D721Med (cell line): ENCODE data around the gene IL24.

ENCODE experiments used
- DNase-seq: peaks from one replicate; pipeline ENCODE4 v3.0.0; 2011; ENCODE audit warnings: low spot score; ENCODE audit not compliant: insufficient read length
- FAIRE-seq: peaks from 2 replicates; lab custom pipeline; 2011; peaks lifted over from hg19 to GRCh38; lab: Jason Lieb, UNC
- TF ChIP-seq, protein P1 (sequence below): IDR thresholded peaks from 2 replicates; pipeline ENCODE4 v1.5.1; 2012; ENCODE audit warnings: mild to moderate bottlenecking, control low read depth; ENCODE audit not compliant: insufficient read depth; ENCODE audit errors: missing control alignments

IL24 gene

GRCh38 chr1:206890125-206891060 lies 6.8 kb upstream of the IL24 start:
- TF ChIP-seq, protein P1, sequence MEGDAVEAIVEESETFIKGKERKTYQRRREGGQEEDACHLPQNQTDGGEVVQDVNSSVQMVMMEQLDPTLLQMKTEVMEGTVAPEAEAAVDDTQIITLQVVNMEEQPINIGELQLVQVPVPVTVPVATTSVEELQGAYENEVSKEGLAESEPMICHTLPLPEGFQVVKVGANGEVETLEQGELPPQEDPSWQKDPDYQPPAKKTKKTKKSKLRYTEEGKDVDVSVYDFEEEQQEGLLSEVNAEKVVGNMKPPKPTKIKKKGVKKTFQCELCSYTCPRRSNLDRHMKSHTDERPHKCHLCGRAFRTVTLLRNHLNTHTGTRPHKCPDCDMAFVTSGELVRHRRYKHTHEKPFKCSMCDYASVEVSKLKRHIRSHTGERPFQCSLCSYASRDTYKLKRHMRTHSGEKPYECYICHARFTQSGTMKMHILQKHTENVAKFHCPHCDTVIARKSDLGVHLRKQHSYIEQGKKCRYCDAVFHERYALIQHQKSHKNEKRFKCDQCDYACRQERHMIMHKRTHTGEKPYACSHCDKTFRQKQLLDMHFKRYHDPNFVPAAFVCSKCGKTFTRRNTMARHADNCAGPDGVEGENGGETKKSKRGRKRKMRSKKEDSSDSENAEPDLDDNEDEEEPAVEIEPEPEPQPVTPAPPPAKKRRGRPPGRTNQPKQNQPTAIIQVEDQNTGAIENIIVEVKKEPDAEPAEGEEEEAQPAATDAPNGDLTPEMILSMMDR, result no peak
- no peak for FAIRE-seq
- no peak for DNase-seq

DNA sequence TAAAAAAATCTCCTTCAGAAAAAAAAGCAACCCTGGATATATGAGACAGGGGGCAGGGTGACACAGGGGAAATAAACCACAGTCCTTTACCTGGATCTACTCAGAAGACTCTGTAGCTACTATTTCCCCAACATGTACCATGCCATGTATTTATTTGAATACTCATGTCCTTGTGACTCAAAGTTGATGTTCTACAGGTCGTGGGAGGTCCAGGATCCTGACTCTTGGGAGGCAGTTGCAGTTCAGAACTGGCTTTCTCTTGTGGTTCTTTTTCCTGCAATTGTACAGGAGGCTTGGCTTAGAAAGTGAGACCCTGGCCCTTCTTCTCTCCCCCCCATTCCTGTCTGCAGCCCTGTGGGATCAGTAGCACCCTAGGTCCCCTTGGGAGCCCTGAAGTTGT lies 5.8 kb upstream of the IL24 start:
- FAIRE-seq (no peak), DNase-seq (no peak)
- TF ChIP-seq, protein P1, result no peak

DNA sequence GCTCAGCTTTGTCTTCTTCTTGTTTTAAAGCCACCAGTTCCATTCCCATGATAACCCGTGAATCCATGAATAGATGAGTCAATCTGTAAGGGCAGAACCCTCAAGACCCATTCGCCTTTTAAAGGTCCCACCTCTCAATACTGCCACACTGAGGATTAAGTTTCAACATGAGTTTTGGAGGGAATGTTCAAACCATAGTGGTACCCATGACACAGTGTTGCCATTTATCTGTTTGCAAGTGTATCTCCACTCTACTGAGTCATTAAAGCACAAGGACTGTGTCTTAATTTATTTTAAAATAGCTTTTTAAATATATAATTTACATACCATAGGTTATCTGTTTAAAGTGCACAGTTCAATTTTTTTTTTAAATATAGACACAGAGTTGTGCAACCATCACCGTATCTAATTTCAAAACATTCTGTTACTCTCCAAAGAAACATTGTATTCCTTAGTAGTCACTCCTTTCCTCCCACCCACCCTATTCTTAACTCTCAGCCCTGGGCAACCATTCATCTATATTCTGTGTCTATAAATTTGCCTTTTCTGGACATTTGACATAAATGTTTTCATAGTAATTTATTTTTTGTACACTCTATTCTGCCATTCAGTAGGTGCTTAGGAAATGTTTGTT lies 4.8 kb upstream of the IL24 start:
- no peak for DNase-seq
- FAIRE-seq, result no peak
- TF ChIP-seq, protein P1, result no peak

DNA sequence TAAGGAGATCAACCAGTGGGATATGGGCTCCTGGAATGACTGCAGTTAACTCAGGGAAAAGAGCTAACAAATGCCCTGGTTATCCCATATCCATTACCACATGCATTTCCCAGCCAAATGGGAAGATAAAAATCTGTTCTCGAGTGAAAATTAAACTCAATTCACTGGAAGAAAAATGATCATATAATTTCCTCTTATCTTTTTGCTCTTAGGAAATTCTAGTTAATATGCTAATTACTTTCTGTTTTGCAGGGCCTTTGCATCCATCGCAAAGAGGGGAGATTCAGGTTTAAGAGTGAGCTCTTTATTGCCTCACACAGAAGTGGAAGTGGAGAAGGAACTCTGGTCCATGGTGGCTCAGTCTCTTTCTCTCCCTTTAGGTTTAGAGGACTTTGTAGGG lies 3.9 kb upstream of the IL24 start:
- DNase-seq, result no peak
- no peak for FAIRE-seq
- TF ChIP-seq, protein P1, result no peak

DNA sequence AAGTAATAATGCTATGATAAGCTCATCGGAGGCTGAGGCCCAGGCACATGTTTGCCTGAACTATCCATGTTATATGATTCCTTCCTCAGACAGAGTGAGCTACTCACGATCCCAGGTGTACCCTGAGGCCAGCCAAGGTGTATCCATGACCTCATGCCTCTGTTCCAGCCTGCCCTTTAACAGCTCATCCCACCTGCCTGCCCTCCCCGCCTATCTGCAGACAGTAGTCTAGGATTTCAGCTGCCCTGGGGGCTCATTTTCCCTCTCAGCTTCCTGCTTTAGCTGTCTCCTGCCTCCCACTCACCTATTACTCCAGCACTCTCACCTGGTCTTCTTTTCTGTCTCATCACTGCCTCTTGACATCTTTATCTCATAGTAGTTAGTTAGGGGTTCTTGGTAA lies 1.9 kb upstream of the IL24 start:
- no peak for FAIRE-seq
- DNase-seq, result no peak
- TF ChIP-seq, protein P1, result no peak

DNA sequence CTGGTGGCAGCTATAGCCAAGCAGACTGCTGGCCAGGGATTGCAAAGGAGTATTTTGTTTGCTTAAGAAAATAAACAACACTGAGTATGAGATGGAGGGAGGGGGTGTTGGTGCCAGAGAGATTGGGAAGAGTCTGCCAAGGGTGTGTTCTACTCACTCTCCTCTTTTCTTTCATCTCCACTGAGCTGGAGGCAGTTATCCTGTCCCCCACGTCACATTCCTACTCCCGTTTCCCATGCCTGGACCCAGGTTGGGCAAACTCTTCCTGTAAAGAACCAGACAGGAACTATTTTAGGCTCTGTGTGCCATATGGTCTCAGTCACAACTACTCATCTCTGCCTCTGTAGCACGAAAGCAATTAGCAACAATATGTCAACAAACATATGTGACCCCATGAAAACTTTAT lies 1.4 kb upstream of the IL24 start:
- TF ChIP-seq, protein P1, result no peak
- DNase-seq, result no peak
- no peak for FAIRE-seq

GRCh38 chr1:206896261-206896660 lies 982 bp upstream of the IL24 start:
- DNase-seq, result no peak
- TF ChIP-seq, protein P1, result no peak
- FAIRE-seq, result no peak
